HepG2 (cell line): ENCODE results near the gene ZDHHC9.

ENCODE experiments used
- ARID5B ChIP-seq: IDR thresholded peaks from 2 replicates; pipeline ENCODE4 v1.4.0; 2020; ENCODE audit warnings: mild to moderate bottlenecking, missing genetic modification reagents
- CBX2 ChIP-seq, 2 experiments: fragments of 200-600 bp in 1 of 2; sonication (generic); formaldehyde crosslinking in 1 of 2; IDR thresholded peaks; 2 replicates each; pipeline versions ENCODE4 v1.7.0 to v1.8.1; 2018 to 2022; ENCODE audit warnings: low read depth in 2 of 2, low read length in 1 of 2, mild to moderate bottlenecking in 1 of 2, missing genetic modification reagents in 1 of 2
- EP300 ChIP-seq, 3 experiments: sonication (generic) in 1 of 3; formaldehyde crosslinking in 1 of 3; IDR thresholded peaks; 2 replicates each; pipeline versions ENCODE4 v1.5.1 to v1.6.1; 2011 to 2020; ENCODE audit warnings: low read depth in 2 of 3, low read length in 2 of 3, borderline replicate concordance in 1 of 3, improper control_type of control experiment in 1 of 3, mild to moderate bottlenecking in 1 of 3, missing genetic modification reagents in 1 of 3, moderate library complexity in 1 of 3
- HDAC2 ChIP-seq: sonication (generic); formaldehyde crosslinking; IDR thresholded peaks from 2 replicates; pipeline ENCODE4 v1.4.0; 2020; ENCODE audit warnings: missing genetic modification reagents
- RAD21 ChIP-seq: fragments of 450-650 bp; formaldehyde crosslinking; IDR thresholded peaks from 2 replicates; pipeline ENCODE4 v1.5.0; 2020; ENCODE audit warnings: mild to moderate bottlenecking
- SMARCC2 ChIP-seq: fragments of 450-650 bp; IDR thresholded peaks from 2 replicates; pipeline ENCODE4 v1.6.1; 2017; ENCODE audit warnings: antibody characterized with exemption, mild to moderate bottlenecking
- ZNF747 ChIP-seq: sonication (generic); formaldehyde crosslinking; IDR thresholded peaks from 2 replicates; pipeline ENCODE4 v1.8.1; 2023; ENCODE audit warnings: missing genetic modification reagents, mild to moderate bottlenecking, borderline replicate concordance

- no peak for TF ChIP-seq RAD21 (CRISPR knock-in tag)
- no peak for TF ChIP-seq ARID5B (CRISPR knock-in tag)
- TF ChIP-seq HDAC2, result no peak
- TF ChIP-seq SMARCC2, result no peak
- no peak for TF ChIP-seq CBX2 (IDR thresholded peaks at IDR 0.05; ENCODE audit: low read depth, low read length)
- TF ChIP-seq CBX2 (CRISPR knock-in tag; IDR thresholded peaks at IDR 0.05; ENCODE audit: low read depth), result no peak
- no peak for TF ChIP-seq EP300 (IDR thresholded peaks at IDR 0.05; ENCODE audit: low read depth in 2 of 2, low read length in 2 of 2)
- TF ChIP-seq EP300 (CRISPR knock-in tag; IDR thresholded peaks at IDR 0.05; ENCODE audit: borderline replicate concordance), result no peak
- TF ChIP-seq ZNF747 (CRISPR knock-in tag), result no peak
Measured at GRCh38 chrX:129760155-129760554, 83.5 kb downstream of the ZDHHC9 start.
